ENCODE data around the gene CFAP221. TPM values are rescaled to one million over a fixed set of nuclear protein-coding genes. Genes with fewer than 3 reads are reported as not detected.
A peak's percentile ranks its signal among the peaks of the same experiment; 100 is the strongest.

The CFAP221 gene
- total and polyA plus RNA-seq, 2 donors, result 0.14 to 0.41 TPM

DNA sequence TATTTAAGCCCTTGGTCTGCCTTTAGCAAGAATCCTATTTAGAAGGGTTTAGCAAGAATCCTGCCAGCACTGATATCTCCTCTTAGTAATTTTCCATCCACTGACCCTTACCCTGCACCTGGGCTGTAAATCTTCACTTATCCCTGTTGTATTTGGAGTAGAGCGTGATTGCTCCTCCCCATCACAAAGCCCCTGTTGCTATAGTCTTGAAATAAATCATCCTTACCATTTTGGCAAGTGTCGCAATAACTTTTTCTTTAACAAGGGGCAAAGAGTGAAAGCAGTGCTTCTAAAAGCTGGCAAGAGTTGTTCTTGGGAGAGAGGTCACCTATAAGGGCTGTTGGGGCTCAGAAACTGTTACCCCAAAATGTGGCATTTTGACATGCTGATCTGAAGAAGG lies 16.2 kb upstream of the CFAP221 start:
- Histone ChIP-seq H3K4me1 (ENCODE audit: control insufficient read depth in 2 of 2, insufficient read depth in 2 of 2, low read length in 2 of 2) (no peaks in the 10 kb centered on the region), H3K27me3 (ENCODE audit: control insufficient read depth in 2 of 2, insufficient read depth in 1 of 2, low read length in 1 of 2) (peaks cover 28 to 37% of the 10 kb centered on the region in 2 donors), H3K9me3 (ENCODE audit: control insufficient read depth in 2 of 2, insufficient read depth in 1 of 2, low read length in 1 of 2) (no peaks in the 10 kb centered on the region), H3K36me3 (ENCODE audit: control insufficient read depth in 2 of 2, insufficient read depth in 2 of 2, low read length in 1 of 2) (no peaks in the 10 kb centered on the region), H3K27ac (ENCODE audit: low read depth in 1 of 2, low read length in 1 of 2) (no peak overlapping the region), H3K4me3 (ENCODE audit: low read length in 2 of 2) (no peak overlapping the region)
- no peak for DNase-seq (ENCODE audit: low read depth in 6 of 9, low spot score in 9 of 9)
- 94% methylated on average over 2 of the region's 2 CpGs for WGBS

DNA sequence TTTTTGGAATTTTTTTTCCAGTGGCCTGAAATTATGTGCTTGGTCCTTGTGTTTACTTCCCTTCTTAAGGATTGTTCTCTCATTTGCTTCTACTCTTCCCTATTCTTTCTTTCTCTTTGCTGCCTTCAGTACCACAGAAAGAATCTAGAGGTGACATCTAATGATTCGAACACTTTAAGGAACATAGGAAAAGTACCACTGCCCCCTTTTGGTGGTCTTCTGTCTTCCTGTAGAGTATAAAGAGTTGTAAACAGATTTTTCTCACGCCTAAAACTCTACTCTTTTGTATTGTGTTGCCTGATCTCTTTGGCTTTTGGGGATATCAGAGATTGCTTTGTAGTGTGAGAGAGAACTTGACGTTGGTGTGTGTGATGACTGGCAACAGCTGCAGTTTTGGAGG lies 13.0 kb upstream of the CFAP221 start:
- WGBS, result 73% methylated on average over 3 of the region's 3 CpGs
- H3K36me3 ChIP-seq (ENCODE audit: control insufficient read depth in 2 of 2, insufficient read depth in 2 of 2, low read length in 1 of 2), result no peaks in the 10 kb centered on the region
- DNase-seq (ENCODE audit: low read depth in 6 of 9, low spot score in 9 of 9), result peak in 2 of 9 donors; percentile 10 to 30
- H3K9me3 ChIP-seq (ENCODE audit: control insufficient read depth in 2 of 2, insufficient read depth in 1 of 2, low read length in 1 of 2), result peaks cover 0 to 4% of the 10 kb centered on the region in 2 donors
- H3K4me3 ChIP-seq (ENCODE audit: low read length in 2 of 2), result no peak overlapping the region
- H3K4me1 ChIP-seq (ENCODE audit: control insufficient read depth in 2 of 2, insufficient read depth in 2 of 2, low read length in 2 of 2), result no peaks in the 10 kb centered on the region
- no peak overlapping the region for H3K27ac ChIP-seq (ENCODE audit: low read depth in 1 of 2, low read length in 1 of 2)
- peaks cover 3 to 6% of the 10 kb centered on the region in 2 donors for H3K27me3 ChIP-seq (ENCODE audit: control insufficient read depth in 2 of 2, insufficient read depth in 1 of 2, low read length in 1 of 2)

DNA sequence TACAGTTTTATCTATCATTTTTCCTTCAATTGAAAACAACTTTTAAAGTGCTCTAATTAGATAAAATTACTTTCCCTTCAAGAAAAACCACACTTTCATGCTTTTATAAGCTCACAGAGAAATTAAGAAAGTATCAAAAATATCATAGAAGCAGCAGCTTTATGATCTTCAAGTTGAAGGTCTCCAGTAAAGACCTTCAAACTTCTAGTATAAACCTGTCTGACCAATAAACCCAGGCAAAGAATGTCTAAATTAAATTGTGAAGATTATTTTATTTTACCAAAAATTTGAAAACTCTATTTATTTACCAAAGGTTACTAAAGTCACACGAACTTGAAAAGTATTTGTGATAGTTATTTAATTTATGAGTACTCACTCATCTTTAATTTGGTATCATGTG lies 10.7 kb upstream of the CFAP221 start:
- WGBS, result 96% methylated on average over 1 of the region's 1 CpG
- H3K9me3 ChIP-seq (ENCODE audit: control insufficient read depth in 2 of 2, insufficient read depth in 1 of 2, low read length in 1 of 2), result peaks cover 0 to 4% of the 10 kb centered on the region in 2 donors
- no peak overlapping the region for H3K4me3 ChIP-seq (ENCODE audit: low read length in 2 of 2)
- DNase-seq (ENCODE audit: low read depth in 6 of 9, low spot score in 9 of 9), result no peak
- no peaks in the 10 kb centered on the region for H3K27me3 ChIP-seq (ENCODE audit: control insufficient read depth in 2 of 2, insufficient read depth in 1 of 2, low read length in 1 of 2)
- no peaks in the 10 kb centered on the region for H3K36me3 ChIP-seq (ENCODE audit: control insufficient read depth in 2 of 2, insufficient read depth in 2 of 2, low read length in 1 of 2)
- no peak overlapping the region for H3K27ac ChIP-seq (ENCODE audit: low read depth in 1 of 2, low read length in 1 of 2)
- no peaks in the 10 kb centered on the region for H3K4me1 ChIP-seq (ENCODE audit: control insufficient read depth in 2 of 2, insufficient read depth in 2 of 2, low read length in 2 of 2)

DNA sequence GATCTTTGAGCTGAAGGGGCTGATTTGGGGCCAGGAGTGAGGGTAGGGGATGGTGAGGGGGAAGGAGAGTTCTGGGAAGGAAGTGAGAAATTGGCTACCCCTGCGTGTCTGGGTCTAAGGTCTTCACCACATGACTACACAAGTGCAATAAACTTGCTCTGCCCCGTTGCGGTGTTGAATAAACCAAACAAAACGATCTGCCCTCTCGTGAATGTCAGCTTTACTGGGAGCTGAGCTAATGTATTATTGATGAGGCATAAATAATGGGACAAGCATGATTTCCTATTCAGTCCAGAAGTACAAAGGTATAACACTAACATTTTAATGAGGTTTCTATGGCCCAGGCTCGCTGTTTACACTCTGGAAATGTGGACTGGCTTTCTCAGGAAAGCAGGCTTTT lies 8.0 kb upstream of the CFAP221 start:
- Histone ChIP-seq H3K27ac (ENCODE audit: low read depth in 1 of 2, low read length in 1 of 2) (no peak overlapping the region), H3K27me3 (ENCODE audit: control insufficient read depth in 2 of 2, insufficient read depth in 1 of 2, low read length in 1 of 2) (no peaks in the 10 kb centered on the region), H3K4me3 (ENCODE audit: low read length in 2 of 2) (no peak overlapping the region), H3K9me3 (ENCODE audit: control insufficient read depth in 2 of 2, insufficient read depth in 1 of 2, low read length in 1 of 2) (peaks cover 0 to 4% of the 10 kb centered on the region in 2 donors), H3K36me3 (ENCODE audit: control insufficient read depth in 2 of 2, insufficient read depth in 2 of 2, low read length in 1 of 2) (no peaks in the 10 kb centered on the region), H3K4me1 (ENCODE audit: control insufficient read depth in 2 of 2, insufficient read depth in 2 of 2, low read length in 2 of 2) (no peaks in the 10 kb centered on the region)
- WGBS, result 87% methylated on average over 6 of the region's 6 CpGs
- DNase-seq (ENCODE audit: low read depth in 6 of 9, low spot score in 9 of 9), result no peak

DNA sequence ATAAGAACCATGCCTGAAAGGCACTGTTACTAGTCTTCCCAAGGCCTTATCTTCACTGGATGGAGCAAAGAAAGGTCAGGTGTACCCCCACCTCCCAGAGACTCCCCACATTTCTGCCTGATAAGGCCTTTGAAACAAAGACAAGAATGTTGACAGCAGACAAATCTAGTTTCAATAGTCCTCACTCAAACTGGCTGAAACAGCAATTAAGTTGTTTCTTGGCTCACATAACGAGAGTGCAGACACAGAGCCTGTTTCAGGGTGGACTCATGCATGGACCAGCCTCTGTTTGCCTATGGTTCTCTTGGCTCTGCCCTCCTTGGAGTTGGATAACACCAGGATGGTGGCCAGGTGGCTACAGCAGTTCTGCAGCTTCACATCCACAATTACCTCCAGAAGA lies 7.5 kb upstream of the CFAP221 start:
- Histone ChIP-seq H3K36me3 (ENCODE audit: control insufficient read depth in 2 of 2, insufficient read depth in 2 of 2, low read length in 1 of 2) (no peaks in the 10 kb centered on the region), H3K9me3 (ENCODE audit: control insufficient read depth in 2 of 2, insufficient read depth in 1 of 2, low read length in 1 of 2) (peaks cover 0 to 4% of the 10 kb centered on the region in 2 donors), H3K4me1 (ENCODE audit: control insufficient read depth in 2 of 2, insufficient read depth in 2 of 2, low read length in 2 of 2) (no peaks in the 10 kb centered on the region), H3K27ac (ENCODE audit: low read depth in 1 of 2, low read length in 1 of 2) (no peak overlapping the region), H3K27me3 (ENCODE audit: control insufficient read depth in 2 of 2, insufficient read depth in 1 of 2, low read length in 1 of 2) (no peaks in the 10 kb centered on the region), H3K4me3 (ENCODE audit: low read length in 2 of 2) (no peak overlapping the region)
- no peak for DNase-seq (ENCODE audit: low read depth in 6 of 9, low spot score in 9 of 9)
- 71% methylated on average over 1 of the region's 1 CpG for WGBS

DNA sequence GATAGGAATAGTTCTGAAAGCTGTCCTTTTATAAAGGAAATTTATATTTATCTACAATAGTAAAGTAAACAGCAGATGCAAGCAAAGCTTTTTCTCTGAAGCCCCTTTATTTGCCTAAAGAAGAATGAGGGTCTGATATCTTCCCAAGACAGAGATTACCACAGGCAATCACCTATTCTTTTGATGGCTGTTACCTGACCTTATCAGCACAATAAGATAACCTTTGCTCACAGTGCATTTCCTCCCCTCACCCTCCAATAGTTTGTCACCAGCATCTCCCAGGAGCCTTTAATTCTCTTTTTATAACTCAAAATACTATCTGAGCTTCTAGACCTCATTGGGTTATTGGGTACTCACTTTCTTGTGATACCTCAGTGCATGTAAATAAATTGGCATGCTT lies 6.5 kb upstream of the CFAP221 start:
- Histone ChIP-seq H3K36me3 (ENCODE audit: control insufficient read depth in 2 of 2, insufficient read depth in 2 of 2, low read length in 1 of 2) (no peaks in the 10 kb centered on the region), H3K9me3 (ENCODE audit: control insufficient read depth in 2 of 2, insufficient read depth in 1 of 2, low read length in 1 of 2) (peaks cover 0 to 4% of the 10 kb centered on the region in 2 donors), H3K4me1 (ENCODE audit: control insufficient read depth in 2 of 2, insufficient read depth in 2 of 2, low read length in 2 of 2) (no peaks in the 10 kb centered on the region), H3K4me3 (ENCODE audit: low read length in 2 of 2) (no peak overlapping the region), H3K27ac (ENCODE audit: low read depth in 1 of 2, low read length in 1 of 2) (no peak overlapping the region), H3K27me3 (ENCODE audit: control insufficient read depth in 2 of 2, insufficient read depth in 1 of 2, low read length in 1 of 2) (no peaks in the 10 kb centered on the region)
- no peak for DNase-seq (ENCODE audit: low read depth in 6 of 9, low spot score in 9 of 9)

DNA sequence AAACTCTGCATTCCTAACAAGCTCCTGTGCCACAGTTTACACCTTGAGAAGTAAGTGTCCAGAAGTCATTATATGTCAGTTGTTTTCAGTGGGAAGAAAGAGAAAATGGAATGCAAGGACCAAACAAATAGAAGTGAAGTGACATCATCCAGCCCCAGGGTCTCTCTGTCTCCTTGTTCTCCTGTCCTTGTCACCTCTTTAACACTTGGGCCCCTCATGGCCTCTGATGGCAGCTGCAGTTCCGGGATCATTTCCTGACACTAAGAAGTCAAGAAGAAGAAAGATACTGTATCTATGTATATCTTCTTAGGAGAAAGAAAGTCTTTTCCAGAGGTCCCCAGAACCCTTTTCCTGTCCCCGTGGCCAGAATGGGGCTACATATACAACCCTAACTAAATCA lies 2.8 kb upstream of the CFAP221 start:
- Histone ChIP-seq H3K4me1 (ENCODE audit: control insufficient read depth in 2 of 2, insufficient read depth in 2 of 2, low read length in 2 of 2) (peaks cover 2 to 8% of the 10 kb centered on the region in 2 donors), H3K9me3 (ENCODE audit: control insufficient read depth in 2 of 2, insufficient read depth in 1 of 2, low read length in 1 of 2) (no peaks in the 10 kb centered on the region), H3K27me3 (ENCODE audit: control insufficient read depth in 2 of 2, insufficient read depth in 1 of 2, low read length in 1 of 2) (peaks cover 23 to 28% of the 10 kb centered on the region in 2 donors), H3K4me3 (ENCODE audit: low read length in 2 of 2) (no peak overlapping the region), H3K36me3 (ENCODE audit: control insufficient read depth in 2 of 2, insufficient read depth in 2 of 2, low read length in 1 of 2) (no peaks in the 10 kb centered on the region), H3K27ac (ENCODE audit: low read depth in 1 of 2, low read length in 1 of 2) (no peak overlapping the region)
- no peak for DNase-seq (ENCODE audit: low read depth in 6 of 9, low spot score in 9 of 9)
- WGBS, result 88% methylated on average over 2 of the region's 2 CpGs

DNA sequence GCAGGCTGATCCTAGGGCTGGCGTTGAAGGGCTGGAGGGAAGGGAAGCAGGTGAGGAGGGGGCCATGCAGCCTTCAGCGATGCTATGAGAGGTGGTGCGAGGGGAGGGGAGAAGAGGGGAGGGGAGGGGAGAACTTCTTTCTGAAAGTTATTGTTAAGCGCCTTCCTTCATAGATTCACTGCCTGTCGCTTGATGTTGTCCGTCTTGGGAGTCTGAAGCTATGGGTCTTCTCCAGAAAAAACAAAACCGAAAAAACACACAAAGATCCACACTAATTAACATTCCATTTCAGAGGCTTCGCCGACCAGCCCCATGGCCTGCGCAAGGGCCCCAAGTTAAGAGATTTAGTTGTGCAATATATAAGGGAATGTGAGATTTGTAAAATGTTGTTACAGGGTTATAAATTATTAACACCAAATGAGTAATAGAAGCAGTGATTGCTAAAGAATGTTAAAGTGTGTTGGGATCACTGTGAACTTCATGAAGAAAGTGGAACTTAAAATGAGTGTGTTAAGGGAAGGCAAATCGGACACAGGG lies 758 bp downstream of the CFAP221 start:
- peaks cover 23 to 28% of the 10 kb centered on the region in 2 donors for H3K27me3 ChIP-seq (ENCODE audit: control insufficient read depth in 2 of 2, insufficient read depth in 1 of 2, low read length in 1 of 2)
- 80% methylated on average over 11 of the region's 11 CpGs for WGBS
- no peaks in the 10 kb centered on the region for H3K9me3 ChIP-seq (ENCODE audit: control insufficient read depth in 2 of 2, insufficient read depth in 1 of 2, low read length in 1 of 2)
- DNase-seq (ENCODE audit: low read depth in 6 of 9, low spot score in 9 of 9), result no peak
- peaks cover 2 to 8% of the 10 kb centered on the region in 2 donors for H3K4me1 ChIP-seq (ENCODE audit: control insufficient read depth in 2 of 2, insufficient read depth in 2 of 2, low read length in 2 of 2)
- no peak overlapping the region for H3K27ac ChIP-seq (ENCODE audit: low read depth in 1 of 2, low read length in 1 of 2)
- peak overlapping the region in 1 of 2 donors; percentile 30 for H3K4me3 ChIP-seq (ENCODE audit: low read length in 2 of 2)
- no peaks in the 10 kb centered on the region for H3K36me3 ChIP-seq (ENCODE audit: control insufficient read depth in 2 of 2, insufficient read depth in 2 of 2, low read length in 1 of 2)

DNA sequence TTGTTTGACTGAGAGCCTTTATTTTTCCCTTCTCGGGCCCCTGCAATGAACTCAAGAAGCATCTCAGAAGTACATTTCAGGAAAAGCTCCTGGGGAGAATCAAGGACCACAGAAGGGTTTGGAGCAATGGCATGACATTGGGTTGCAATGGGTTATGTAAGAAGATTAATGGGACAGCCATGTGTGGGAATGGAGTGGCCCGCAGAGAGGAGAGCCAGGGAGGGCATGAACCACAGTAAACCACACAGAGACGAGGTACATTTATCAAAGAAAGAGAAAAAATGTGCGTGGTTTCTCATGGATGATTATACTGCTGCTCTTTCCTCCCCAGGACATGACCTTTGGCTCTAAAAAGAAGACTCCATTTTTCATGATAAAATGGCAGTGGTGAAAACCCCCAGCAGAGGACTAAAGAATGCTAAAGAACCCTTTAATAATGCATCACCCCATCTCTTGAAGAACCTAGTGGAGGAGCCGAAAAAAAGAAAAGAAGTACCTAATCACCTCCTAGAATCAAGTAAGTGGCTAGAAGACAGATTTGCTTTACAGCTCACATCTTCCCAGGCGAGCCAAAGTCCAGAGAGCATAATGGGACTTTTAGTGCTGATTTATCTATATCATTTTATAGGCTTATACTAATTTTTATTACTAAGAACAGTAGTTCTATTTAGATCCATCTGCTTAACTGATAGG lies 1.7 kb downstream of the CFAP221 start:
- Histone ChIP-seq H3K27me3 (ENCODE audit: control insufficient read depth in 2 of 2, insufficient read depth in 1 of 2, low read length in 1 of 2) (peaks cover 23 to 28% of the 10 kb centered on the region in 2 donors), H3K36me3 (ENCODE audit: control insufficient read depth in 2 of 2, insufficient read depth in 2 of 2, low read length in 1 of 2) (no peaks in the 10 kb centered on the region)
- WGBS, result 82% methylated on average over 6 of the region's 6 CpGs

More for the DNA sequence above, 1.7 kb downstream of the CFAP221 start:
- Histone ChIP-seq H3K9me3 (ENCODE audit: control insufficient read depth in 2 of 2, insufficient read depth in 1 of 2, low read length in 1 of 2) (no peaks in the 10 kb centered on the region), H3K4me3 (ENCODE audit: low read length in 2 of 2) (no peak overlapping the region), H3K27ac (ENCODE audit: low read depth in 1 of 2, low read length in 1 of 2) (no peak overlapping the region), H3K4me1 (ENCODE audit: control insufficient read depth in 2 of 2, insufficient read depth in 2 of 2, low read length in 2 of 2) (peaks cover 2 to 8% of the 10 kb centered on the region in 2 donors)
- DNase-seq (ENCODE audit: low read depth in 6 of 9, low spot score in 9 of 9), result no peak
